Thyroid gland (tissue), 4 donors: ENCODE results near the gene SVIP. TPM values are rescaled to one million over a fixed set of nuclear protein-coding genes. Genes with fewer than 3 reads are reported as not detected.

Experiments used
- DNase-seq, 2 donors: peaks; one replicate each; pipeline ENCODE4 v3.0.0-alpha.2; 2019
- H3K27ac ChIP-seq, 3 donors: fragments of 200-600 bp; sonication (generic); 1 replicate in 2 of 3; 2 replicates in 1 of 3; pipeline ENCODE4 v1.5.1; 2016 to 2019; ENCODE audit warnings: mild to moderate bottlenecking in 1 of 3, moderate library complexity in 1 of 3
- H3K27me3 ChIP-seq: fragments of 200-600 bp; sonication (generic); one replicate; pipeline ENCODE4 v1.5.1; 2019
- H3K36me3 ChIP-seq, 2 donors: fragments of 200-600 bp; sonication (generic); one replicate each; pipeline ENCODE4 v1.5.1; 2016 to 2019
- H3K4me1 ChIP-seq, 2 donors: fragments of 200-600 bp; sonication (generic); one replicate each; pipeline ENCODE4 v1.5.1; 2017 to 2019
- H3K4me3 ChIP-seq, 3 donors: fragments of 200-600 bp; sonication (generic); replicated peaks in 1 of 3; 1 replicate in 2 of 3; 2 replicates in 1 of 3; pipeline ENCODE4 v1.5.1; 2016; ENCODE audit warnings: mild to moderate bottlenecking in 1 of 3
- H3K9me3 ChIP-seq: fragments of 200-600 bp; sonication (generic); one replicate; pipeline ENCODE4 v1.5.1; 2017
- POLR2A ChIP-seq, 2 donors: fragments of 450-650 bp; IDR thresholded peaks; one replicate each; pipeline ENCODE4 v1.6.1; 2017; ENCODE audit warnings: antibody characterized with exemption in 2 of 2, mild to moderate bottlenecking in 2 of 2, moderate library complexity in 1 of 2
- WGBS, 2 donors: methylation state at CpG; one replicate each; pipeline ENCODE4 v1.1.5; 2017; 5-methylcytosine and 5-hydroxymethylcytosine counted together
- intact Hi-C: fragments of 100-400 bp; cut with DNase I; formaldehyde crosslinking; loops from one replicate; pipeline ENCODE4 v1.15.1; 2023
- total RNA-seq, 4 donors: library from RNA; depleted of rRNA; stranded (reverse); fragments of >200 nt; gene quantifications; one replicate each; pipeline ENCODE4 v1.2.3, GENCODE V29; 2016
- TF ChIP-seq, protein P1 (sequence below), 6 experiments: fragments of 200-600 bp in 3 of 6; fragments of 450-650 bp in 3 of 6; sonication (generic) in 3 of 6; IDR thresholded peaks; one replicate each; pipeline ENCODE4 v1.5.1; 2016 to 2019; ENCODE audit warnings: antibody characterized with exemption in 6 of 6, mild to moderate bottlenecking in 2 of 6, inconsistent platforms in 1 of 6, moderate library complexity in 1 of 6

The SVIP gene
- total RNA-seq, 4 donors from 2014 or later: 20.4 to 30.6 (median 29.2) TPM

DNA sequence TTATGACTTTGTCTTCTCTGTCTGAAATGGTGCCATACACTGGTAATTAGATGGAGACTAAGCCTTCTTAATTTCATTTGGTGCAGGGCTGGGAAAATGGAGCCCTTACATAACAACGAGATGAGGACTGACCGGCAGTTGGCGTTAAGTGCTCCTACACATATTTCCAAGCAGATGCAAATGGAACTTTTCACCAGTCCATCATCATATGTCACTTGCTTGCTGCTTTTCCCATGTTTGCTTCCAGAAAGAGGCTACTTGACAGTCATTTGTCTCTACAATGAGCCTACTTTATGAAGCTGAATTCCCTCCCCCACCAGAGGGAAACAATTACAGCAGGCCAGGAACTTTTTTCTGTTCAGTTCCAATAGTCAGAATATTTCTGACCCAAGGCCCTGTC, 32.6 kb downstream of the SVIP start:
- intact Hi-C loops: no loop called here
- no peak overlapping the region for H3K27ac ChIP-seq
- TF ChIP-seq, protein P1, sequence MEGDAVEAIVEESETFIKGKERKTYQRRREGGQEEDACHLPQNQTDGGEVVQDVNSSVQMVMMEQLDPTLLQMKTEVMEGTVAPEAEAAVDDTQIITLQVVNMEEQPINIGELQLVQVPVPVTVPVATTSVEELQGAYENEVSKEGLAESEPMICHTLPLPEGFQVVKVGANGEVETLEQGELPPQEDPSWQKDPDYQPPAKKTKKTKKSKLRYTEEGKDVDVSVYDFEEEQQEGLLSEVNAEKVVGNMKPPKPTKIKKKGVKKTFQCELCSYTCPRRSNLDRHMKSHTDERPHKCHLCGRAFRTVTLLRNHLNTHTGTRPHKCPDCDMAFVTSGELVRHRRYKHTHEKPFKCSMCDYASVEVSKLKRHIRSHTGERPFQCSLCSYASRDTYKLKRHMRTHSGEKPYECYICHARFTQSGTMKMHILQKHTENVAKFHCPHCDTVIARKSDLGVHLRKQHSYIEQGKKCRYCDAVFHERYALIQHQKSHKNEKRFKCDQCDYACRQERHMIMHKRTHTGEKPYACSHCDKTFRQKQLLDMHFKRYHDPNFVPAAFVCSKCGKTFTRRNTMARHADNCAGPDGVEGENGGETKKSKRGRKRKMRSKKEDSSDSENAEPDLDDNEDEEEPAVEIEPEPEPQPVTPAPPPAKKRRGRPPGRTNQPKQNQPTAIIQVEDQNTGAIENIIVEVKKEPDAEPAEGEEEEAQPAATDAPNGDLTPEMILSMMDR (IDR thresholded peaks at IDR 0.05): no peak
- TF ChIP-seq POLR2A (IDR thresholded peaks at IDR 0.05): no peak
- H3K27me3 ChIP-seq: no peaks in the 10 kb centered on the region
- 80 to 90% methylated on average over 3 of the region's 3 CpGs for WGBS, 2 donors
- no peaks in the 10 kb centered on the region for H3K4me1 ChIP-seq
- H3K9me3 ChIP-seq: no peaks in the 10 kb centered on the region
- H3K36me3 ChIP-seq: no peaks in the 10 kb centered on the region
- DNase-seq: no peak
- H3K4me3 ChIP-seq: no peak overlapping the region

GRCh38 chr11:22795914-22796313, 33.7 kb downstream of the SVIP start:
- Histone ChIP-seq H3K27ac (no peak overlapping the region), H3K27me3 (no peaks in the 10 kb centered on the region), H3K36me3 (no peaks in the 10 kb centered on the region), H3K4me1 (no peaks in the 10 kb centered on the region), H3K4me3 (no peak overlapping the region), H3K9me3 (no peaks in the 10 kb centered on the region)
- no peak for DNase-seq
- WGBS, 2 donors: 51 to 86% methylated on average over 1 of the region's 1 CpG
- intact Hi-C loops: no loop called here
- TF ChIP-seq, protein P1 (IDR thresholded peaks at IDR 0.05): no peak
- no peak for TF ChIP-seq POLR2A (IDR thresholded peaks at IDR 0.05)

- Histone ChIP-seq H3K27ac (no peak overlapping the region), H3K9me3 (no peaks in the 10 kb centered on the region), H3K27me3 (no peaks in the 10 kb centered on the region), H3K4me3 (no peak overlapping the region), H3K4me1 (no peaks in the 10 kb centered on the region), H3K36me3 (no peaks in the 10 kb centered on the region)
- intact Hi-C loops: no loop called here
- WGBS, 2 donors: 36 to 41% methylated on average over 3 of the region's 3 CpGs
- no peak for DNase-seq
- TF ChIP-seq, protein P1 (IDR thresholded peaks at IDR 0.05): no peak
- no peak for TF ChIP-seq POLR2A (IDR thresholded peaks at IDR 0.05)
These were observed 37.1 kb downstream of the SVIP start for GRCh38 chr11:22792497-22792896.

- intact Hi-C loops: loop anchor here (10.0 kb wide), 1 partner anchor 453 kb away; the partner anchor contains the start of gene SLC17A6
- WGBS, 2 donors: 25 to 27% methylated on average over 9 of the region's 9 CpGs
These were observed 41.9 kb downstream of the SVIP start for GRCh38 chr11:22787551-22788162.

GRCh38 chr11:22787055-22787454, 42.5 kb downstream of the SVIP start:
- H3K27me3 ChIP-seq: no peaks in the 10 kb centered on the region

More at GRCh38 chr11:22787551-22788162, 41.9 kb downstream of the SVIP start:
- no peaks in the 10 kb centered on the region for H3K36me3 ChIP-seq
- no peaks in the 10 kb centered on the region for H3K4me1 ChIP-seq
- H3K9me3 ChIP-seq: no peaks in the 10 kb centered on the region
- no peaks in the 10 kb centered on the region for H3K27me3 ChIP-seq
- TF ChIP-seq, protein P1 (IDR thresholded peaks at IDR 0.05): peak; percentile 26 to 81 (median 45)
- TF ChIP-seq POLR2A (IDR thresholded peaks at IDR 0.05): no peak
- H3K4me3 ChIP-seq: no peak overlapping the region
- H3K27ac ChIP-seq: no peak overlapping the region
- DNase-seq: peak; percentile 8 to 13

More at GRCh38 chr11:22787055-22787454, 42.5 kb downstream of the SVIP start:
- DNase-seq: no peak
- TF ChIP-seq POLR2A (IDR thresholded peaks at IDR 0.05): no peak
- TF ChIP-seq, protein P1 (IDR thresholded peaks at IDR 0.05): no peak
- Histone ChIP-seq H3K27ac (no peak overlapping the region), H3K36me3 (no peaks in the 10 kb centered on the region), H3K4me1 (no peaks in the 10 kb centered on the region), H3K4me3 (no peak overlapping the region), H3K9me3 (no peaks in the 10 kb centered on the region)
- 70 to 74% methylated on average over 2 of the region's 2 CpGs for WGBS, 2 donors
- intact Hi-C loops: loop anchor here (10.0 kb wide), 1 partner anchor 452 kb away; the partner anchor contains the start of gene SLC17A6
